Stimulated activated CD4-positive, alpha-beta T cell treated with anti-CD3 and anti-CD28 coated beads, Interleukin-15, amount 100 ng/mL, for 1 hour (primary cell): ENCODE data around the gene TBC1D20.
"Not testable (repeated sequence)": the region's sequence is repeated elsewhere in the genome, so short reads cannot be mapped to it uniquely, and the experiment has no call there.

Experiments
- DNase-seq, 2 donors: peaks; one replicate each; pipeline ENCODE4 v3.0.0-alpha.2; 2020; ENCODE audit warnings: low read depth in 1 of 2, low spot score in 1 of 2

Gene TBC1D20

GRCh38 chr20:476561-477249 is 14.4 kb upstream of the TBC1D20 start:
- not testable (repeated sequence) for DNase-seq

GRCh38 chr20:475463-476357 is 13.4 kb upstream of the TBC1D20 start:
- no peak for DNase-seq

DNA sequence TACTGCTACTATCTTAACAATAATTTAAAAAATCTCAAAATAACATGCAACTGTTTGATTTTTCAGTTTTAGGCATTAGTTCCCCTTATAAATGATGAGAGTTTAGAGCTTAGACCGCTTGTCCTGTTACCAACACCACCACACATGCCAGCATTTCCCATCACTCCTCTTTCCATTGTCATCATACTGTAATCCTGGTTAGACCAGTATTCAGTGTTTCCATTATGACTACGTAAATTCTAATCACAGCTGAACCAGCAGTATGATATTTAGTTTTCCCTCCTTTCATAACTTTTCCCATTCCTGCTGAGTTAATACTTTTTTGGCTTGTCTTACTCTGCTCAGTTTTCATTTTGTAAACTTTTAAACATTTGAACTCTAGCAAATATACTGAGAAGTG is 12.2 kb upstream of the TBC1D20 start:
- no peak for DNase-seq

- DNase-seq = no peak
Observed at GRCh38 chr20:472889-473292, 10.6 kb upstream of the TBC1D20 start.

- DNase-seq = no peak
Observed at GRCh38 chr20:472137-472846, 10.0 kb upstream of the TBC1D20 start.

DNA sequence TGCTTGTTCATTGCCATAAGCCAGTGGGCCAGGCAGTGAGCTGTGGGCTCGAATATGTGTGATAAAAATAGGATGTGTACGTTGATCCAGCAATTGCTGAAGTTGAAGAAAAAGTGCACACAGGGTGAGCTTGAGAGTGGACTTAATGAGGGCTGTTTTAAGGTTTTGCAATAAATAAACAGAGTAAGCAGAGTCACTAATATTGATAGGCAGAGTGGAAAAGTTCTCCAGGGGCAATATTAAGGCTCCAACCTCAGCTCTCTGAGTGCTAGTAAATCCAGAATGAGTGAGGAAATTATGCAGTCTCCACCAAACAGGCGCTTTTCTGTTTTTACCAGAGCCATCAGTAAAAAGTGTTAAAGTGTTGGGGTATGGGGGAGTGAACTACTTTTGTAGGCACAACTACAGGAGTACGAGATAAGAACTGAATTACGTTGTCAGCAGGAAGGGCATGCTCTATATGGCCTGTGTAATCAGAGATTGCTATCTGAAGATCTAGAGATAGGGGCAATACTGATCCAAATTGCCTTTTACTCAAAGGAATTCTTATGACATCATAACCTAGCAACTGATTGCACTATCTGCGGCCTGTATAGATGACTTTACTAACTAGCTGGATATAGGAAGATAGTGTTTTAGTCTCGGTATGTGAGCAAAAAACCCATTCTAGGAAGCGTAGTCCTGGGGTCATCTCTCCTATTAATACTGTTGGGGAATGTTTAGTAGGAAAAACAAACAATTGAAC is 7.6 kb upstream of the TBC1D20 start:
- DNase-seq = no peak

DNA sequence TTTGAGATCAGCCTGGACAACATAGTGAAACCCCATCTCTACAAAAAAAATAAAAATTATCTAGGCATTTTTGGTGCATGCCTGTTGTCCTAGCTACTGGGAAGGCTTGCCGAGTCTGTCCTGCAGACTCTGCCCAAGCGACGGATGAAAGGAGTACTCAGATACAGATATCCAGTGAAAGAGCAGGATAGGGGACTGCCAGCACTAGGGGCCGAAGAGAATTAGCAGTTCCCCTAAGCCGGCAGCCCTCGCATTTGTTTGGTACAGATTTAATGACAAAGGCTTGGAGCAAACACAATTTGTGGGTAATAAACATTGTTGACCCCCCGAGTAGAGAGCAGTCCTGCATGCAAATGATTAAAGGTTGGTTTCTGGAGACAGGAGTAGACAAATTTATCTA is 5.4 kb upstream of the TBC1D20 start:
- no peak for DNase-seq

DNA sequence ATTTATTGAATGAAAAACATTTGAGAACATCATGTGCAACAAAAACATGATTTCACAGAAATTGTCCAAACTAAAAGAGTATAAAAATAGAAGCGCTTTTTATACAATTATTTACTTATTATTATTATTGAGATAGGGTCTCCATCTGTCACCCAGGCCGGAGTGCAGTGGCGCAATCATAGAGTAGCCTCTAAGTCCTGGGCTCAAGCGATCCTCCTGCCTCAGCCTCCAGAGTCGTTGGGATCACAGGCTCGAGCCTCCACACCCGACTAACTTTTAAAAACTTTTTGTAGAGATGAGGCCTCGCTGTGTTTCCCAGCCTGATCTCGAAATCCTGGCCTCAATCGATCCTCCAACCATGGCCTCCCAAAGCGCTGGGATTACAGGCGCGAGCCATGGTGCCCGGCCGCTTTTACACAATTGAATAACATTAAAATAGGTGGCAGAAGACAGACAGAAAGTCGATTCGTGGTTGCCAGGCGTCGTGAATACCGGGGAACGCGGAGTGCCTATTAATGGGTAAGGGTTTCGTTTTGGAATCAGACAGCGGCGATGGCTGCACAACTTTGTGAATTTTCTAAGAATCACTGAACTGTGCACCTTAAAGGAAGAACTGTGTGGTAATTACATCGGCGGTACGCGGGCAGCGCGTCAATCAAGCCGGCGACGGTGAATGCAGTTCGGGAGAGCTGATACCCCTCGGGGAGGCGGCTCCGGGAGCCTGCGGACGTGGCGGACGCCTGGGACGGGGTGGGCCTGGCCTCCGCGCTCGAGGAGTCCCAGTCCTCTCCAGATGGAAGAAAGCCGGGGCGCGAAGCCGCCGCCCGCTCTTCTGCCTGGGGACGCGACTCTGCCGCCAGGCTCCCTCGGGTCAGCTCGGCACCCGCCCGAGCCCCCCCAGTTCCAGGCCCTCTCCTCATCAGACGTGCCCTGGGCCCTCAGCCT is 807 bp downstream of the TBC1D20 start:
- DNase-seq = peak; percentile 21 to 29

DNA sequence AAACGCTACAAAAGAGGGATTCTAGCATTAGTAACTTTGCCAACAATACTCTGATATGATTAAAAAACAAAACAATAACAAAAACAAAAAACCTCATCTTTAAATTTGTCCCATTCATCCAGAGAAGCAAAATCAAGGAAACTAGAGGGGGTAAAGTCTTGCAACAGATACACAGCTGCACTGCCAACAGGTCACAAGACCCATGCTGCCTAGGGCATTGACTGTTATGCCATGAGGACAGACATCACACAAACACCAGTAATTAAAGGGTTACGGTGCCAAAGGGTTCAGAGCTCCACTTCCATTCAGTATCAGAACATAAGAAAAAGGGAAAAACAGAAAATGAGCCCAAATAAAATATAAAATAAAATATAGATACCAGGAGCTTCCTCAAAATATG is 1.6 kb downstream of the TBC1D20 start:
- no peak for DNase-seq

DNA sequence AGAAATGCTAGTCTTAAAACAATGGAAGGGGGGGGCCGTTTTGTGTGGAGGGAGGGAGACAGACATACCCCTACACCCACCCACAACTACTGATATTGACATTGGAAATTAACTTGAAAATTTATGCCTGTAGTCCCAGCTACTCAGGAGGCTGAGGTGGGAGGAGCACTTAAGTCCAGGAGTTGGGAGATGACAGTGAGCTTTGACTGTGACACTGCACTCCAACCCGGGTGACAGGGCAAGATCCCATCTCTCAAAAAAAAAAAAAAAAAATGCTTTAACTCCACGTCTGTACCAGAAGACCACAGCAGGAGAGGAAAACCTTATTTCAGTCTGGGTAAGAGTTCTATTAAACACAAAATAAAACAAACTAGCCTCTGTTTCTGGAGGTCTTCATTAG is 2.2 kb downstream of the TBC1D20 start:
- no peak for DNase-seq

- DNase-seq = no peak
Observed at GRCh38 chr20:458776-459175, 3.6 kb downstream of the TBC1D20 start.

- DNase-seq = no peak
Observed at GRCh38 chr20:454951-455350, 7.4 kb downstream of the TBC1D20 start.

DNA sequence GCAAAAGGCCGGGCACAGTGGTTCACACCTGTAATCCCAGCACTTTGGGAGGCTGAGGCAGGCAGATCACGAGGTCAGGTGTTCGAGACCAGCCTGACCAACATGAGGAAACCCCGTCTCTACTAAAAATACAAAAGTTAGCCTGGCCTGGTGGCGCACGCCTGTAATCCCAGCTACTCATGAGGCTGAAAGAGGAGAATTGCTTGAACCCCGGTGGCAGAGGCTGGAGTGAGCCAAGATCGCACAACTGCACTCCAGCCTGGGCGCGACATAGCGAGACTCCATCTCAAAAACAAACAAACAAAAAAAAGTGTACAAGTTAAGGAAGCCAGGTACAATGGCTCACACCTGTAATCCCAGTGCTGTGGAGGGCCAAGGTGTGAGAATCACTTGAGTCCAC is 10.3 kb downstream of the TBC1D20 start:
- not testable (repeated sequence) for DNase-seq

GRCh38 chr20:445514-446336 is 16.6 kb downstream of the TBC1D20 start:
- DNase-seq = no peak

DNA sequence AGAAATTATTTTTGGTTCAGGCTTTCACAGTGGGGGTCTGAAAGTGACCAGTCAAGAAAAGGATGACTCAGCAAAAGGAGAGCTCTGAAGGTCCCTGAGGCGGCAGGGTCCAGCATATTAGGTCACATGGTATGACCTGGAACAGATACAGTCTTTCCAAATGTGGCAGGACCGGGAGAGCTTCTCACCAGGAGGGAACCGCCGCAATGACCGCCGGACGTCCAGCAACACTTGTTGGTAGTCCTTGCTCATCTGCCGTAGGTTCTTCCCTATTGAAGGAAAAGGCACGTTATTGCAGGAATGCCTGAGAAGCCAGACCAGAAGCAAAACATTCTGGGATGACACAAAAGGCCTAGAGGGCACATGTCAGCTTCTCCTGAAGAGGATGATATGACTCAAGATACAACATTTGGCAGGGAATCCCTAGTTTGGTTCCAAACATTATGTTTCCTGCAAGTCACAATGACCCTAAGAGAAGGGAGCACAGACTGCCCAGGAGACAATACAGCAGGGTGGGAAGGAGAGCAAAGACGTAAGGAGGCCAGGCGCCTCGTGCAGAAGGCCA is 17.4 kb downstream of the TBC1D20 start:
- no peak for DNase-seq

GRCh38 chr20:444117-444516 is 18.2 kb downstream of the TBC1D20 start:
- DNase-seq = no peak

GRCh38 chr20:443223-443775 is 19.0 kb downstream of the TBC1D20 start:
- DNase-seq = no peak

- no peak for DNase-seq
Observed at GRCh38 chr20:440636-441035, 21.7 kb downstream of the TBC1D20 start.

DNA sequence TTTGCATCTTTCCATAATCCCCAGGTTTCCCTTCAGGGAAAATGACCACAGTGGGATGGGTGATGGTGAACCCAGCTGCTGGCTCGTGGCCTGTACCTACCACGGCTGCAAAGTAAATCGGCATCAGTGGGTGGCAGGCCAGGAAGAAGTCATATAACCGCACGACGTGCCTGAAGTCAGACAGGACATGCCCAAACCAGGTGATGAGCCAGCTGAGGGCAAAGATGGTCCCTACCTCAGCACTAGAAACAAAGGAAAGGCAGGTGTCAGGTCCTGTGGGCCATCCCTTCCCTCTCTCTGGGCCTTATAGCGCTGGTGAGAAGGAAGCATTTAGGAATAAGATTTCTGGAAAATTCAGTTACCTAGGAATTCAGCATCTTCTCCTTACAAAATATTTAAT is 22.2 kb downstream of the TBC1D20 start:
- DNase-seq = no peak
